ENCODE results near the gene KHNYN.
A peak's percentile ranks its signal among the peaks of the same experiment; 100 is the strongest.
"Not testable (repeated sequence)": the region's sequence is repeated elsewhere in the genome, so short reads cannot be mapped to it uniquely, and the experiment has no call there.

Gene KHNYN

DNA sequence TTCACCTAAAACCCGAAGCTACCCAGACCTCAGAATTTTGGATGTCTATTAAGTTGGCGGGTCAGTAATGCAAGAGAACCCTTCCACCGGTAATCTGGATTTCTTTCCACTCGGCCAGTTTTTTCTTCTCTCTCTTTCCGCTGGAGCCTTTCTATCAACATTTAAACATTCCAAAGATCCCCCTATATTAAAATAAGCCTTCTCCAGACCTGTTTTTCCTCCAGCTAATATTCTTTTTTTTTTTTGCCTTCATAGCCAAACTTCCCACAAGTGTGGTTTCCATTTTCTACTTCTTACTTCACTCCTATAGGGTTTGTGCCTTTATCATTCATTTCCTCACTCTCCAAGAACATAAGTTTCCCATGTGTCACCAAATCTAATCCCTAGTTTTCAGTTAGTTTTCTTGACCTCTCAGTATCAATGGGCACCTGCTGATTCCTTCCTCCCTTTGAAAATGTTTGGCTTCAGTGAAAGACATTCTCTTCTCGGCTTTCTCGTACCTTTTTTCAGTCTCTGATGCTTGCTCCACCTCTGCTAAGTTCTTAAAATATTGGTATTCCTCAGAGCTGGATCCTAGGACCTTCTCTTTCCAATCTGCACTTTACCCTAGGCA is 13.4 kb downstream of the KHNYN start:
- H3K9ac ChIP-seq (ENCODE audit: low read depth, low read length), result peak overlapping the region; percentile 88
- H3K4me1 ChIP-seq (ENCODE audit: insufficient read depth, low read length), result no peaks in the 10 kb centered on the region
- H3K36me3 ChIP-seq (ENCODE audit: insufficient read depth, low read length), result peaks cover 9% of the 10 kb centered on the region
- no peaks in the 10 kb centered on the region for H3K9me3 ChIP-seq (ENCODE audit: control insufficient read depth, insufficient read depth, low read length)

DNA sequence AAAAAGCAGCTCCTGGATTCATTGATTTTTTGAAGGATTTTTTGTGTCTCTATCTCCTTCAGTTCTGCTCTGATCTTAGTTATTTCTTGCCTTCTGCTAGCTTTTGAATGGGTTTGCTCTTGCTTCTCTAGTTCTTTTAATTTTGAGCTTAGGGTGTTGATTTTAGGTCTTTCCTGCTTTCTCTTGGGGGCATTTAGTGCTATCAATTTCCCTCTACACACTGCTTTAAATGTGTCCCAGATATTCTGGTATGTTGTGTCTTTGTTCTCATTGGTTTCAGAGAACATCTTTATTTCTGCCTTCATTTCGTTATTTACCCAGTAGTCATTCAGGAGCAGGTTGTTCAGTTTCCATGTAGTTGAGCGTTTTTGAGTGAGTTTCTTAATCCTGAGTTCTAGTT is 21.1 kb downstream of the KHNYN start:
- not testable (repeated sequence) for H3K36me3 ChIP-seq (ENCODE audit: insufficient read depth, low read length); H3K4me1 ChIP-seq (ENCODE audit: insufficient read depth, low read length); H3K9ac ChIP-seq (ENCODE audit: low read depth, low read length)
- peaks cover 10% of the 10 kb centered on the region; the same call in 1 of the 2 replicates for H3K9me3 ChIP-seq (ENCODE audit: control insufficient read depth, insufficient read depth, low read length)

DNA sequence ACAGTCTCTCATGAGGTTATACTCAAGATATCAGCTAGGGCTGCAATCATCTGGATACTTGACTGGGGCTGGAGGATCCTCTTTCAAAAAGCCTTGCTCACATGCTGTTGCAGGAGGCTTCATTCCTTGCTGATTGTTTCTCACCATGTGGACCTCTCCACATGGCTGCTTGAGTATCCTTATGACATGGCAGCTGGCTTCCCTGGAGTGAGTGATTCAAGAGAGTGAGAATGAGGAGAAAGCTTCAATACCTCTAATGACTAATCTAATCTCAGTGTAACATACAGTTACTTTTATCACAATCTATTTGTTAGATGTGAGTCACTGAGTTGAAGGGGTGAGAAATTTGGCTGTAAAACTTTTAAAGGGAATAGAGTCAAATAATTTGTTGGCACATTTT is 27.2 kb downstream of the KHNYN start:
- Histone ChIP-seq H3K36me3 (ENCODE audit: insufficient read depth, low read length) (no peaks in the 10 kb centered on the region), H3K9me3 (ENCODE audit: control insufficient read depth, insufficient read depth, low read length) (peaks cover 10% of the 10 kb centered on the region; the same call in 1 of the 2 replicates), H3K4me1 (ENCODE audit: insufficient read depth, low read length) (no peaks in the 10 kb centered on the region), H3K9ac (ENCODE audit: low read depth, low read length) (no peak overlapping the region)

DNA sequence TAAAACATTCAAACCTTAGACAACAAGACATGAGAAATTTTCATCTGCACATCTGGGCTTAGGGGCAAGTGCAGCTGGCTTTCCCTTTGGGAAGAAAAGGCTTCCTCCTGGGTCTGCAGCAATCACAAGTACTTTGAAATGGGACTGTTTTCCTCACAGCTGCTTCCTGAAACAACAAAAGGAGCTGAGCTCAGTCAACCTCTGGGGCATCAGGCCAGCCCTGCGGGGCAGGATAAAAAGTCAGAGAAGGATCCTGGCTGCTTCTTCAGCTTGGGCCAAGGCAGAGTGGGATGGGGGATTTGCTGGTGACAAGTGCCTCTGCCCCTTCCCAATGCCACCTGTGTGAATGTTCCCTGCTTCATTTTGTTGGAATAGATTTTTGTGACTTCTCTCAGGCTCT is 29.0 kb downstream of the KHNYN start:
- H3K9me3 ChIP-seq (ENCODE audit: control insufficient read depth, insufficient read depth, low read length), result peaks cover 10% of the 10 kb centered on the region; the same call in 1 of the 2 replicates
- H3K36me3 ChIP-seq (ENCODE audit: insufficient read depth, low read length), result no peaks in the 10 kb centered on the region
- H3K4me1 ChIP-seq (ENCODE audit: insufficient read depth, low read length), result no peaks in the 10 kb centered on the region
- no peak overlapping the region for H3K9ac ChIP-seq (ENCODE audit: low read depth, low read length)

DNA sequence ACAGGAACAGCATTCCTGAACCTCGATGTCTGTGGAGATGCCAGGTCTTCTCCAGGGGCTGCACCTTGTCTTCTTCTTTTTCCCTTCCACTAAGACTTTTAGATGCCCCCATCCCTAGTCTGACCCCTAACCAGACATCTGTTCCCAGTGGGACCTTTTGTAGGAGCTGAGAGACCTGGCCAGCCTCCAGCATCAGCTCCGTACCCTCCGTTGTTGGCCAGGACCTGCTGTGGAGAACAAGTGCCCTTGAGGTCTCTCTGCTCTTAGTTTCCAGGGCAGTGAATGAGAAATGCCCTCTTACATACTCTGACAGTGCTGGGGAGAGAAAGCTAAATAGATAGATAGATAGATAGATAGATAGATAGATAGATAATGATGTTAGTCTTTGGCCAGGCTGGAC is 29.6 kb downstream of the KHNYN start:
- Histone ChIP-seq H3K4me1 (ENCODE audit: insufficient read depth, low read length) (no peaks in the 10 kb centered on the region), H3K9me3 (ENCODE audit: control insufficient read depth, insufficient read depth, low read length) (peaks cover 8% of the 10 kb centered on the region; the same call in 1 of the 2 replicates), H3K9ac (ENCODE audit: low read depth, low read length) (no peak overlapping the region), H3K36me3 (ENCODE audit: insufficient read depth, low read length) (no peaks in the 10 kb centered on the region)

DNA sequence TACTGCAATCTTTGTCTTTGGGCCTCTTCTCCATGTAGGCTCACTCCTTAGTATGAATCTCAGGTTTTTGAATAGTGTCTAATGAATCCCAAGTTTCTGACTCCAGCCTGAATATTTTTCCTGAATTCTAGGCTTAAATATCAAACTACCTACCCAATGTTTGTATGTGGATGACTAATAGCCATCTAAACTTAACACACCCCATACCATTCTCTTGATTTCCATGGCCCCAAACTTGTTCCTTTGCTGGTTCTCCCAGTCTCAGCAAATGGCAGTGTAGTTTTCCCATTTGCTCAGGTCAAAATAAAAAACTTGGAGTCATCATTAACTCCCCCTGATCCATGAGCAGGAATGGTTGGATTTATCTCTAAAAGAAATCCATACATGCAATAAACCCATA is 31.6 kb downstream of the KHNYN start:
- Histone ChIP-seq H3K36me3 (ENCODE audit: insufficient read depth, low read length) (no peaks in the 10 kb centered on the region), H3K9ac (ENCODE audit: low read depth, low read length) (no peak overlapping the region), H3K9me3 (ENCODE audit: control insufficient read depth, insufficient read depth, low read length) (no peaks in the 10 kb centered on the region)

DNA sequence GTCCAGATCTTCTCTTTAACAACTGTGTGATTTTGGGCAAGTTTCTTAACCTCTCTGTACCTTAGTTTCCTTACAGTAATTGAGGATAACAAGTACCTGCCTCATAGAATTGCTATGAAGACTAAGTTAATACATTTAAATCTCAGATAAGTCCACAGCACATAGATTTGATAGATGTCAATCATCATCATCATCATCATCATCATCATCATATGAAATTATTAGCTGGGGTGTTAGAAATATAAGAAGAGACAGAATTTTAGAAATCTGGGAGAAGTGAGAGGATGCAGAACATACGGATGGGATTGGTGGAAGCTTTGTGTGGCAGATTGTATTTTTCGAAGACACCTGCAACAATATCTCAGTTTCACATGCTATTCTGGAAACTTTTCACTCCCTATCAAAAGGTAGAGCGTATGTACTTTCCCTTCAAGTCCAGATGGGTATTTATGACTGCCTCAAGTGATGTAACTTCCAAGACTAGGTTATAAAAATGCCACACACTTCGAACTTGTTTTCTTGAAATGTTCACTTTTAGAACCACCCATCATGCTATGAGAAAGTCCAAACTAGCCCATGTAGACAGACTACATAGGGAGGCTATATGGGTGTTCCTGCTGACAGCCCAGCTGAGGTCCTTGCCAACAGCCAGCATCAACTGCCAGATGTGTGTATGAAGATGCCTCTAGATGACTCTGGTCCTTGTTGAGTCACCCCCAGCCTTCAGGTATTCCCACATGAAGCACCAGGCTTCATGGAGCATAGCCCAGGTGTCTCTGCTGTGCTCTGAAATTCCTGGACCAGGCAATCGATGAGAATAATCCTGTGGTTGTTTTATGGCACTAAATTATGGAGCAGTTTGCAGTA is 33.5 kb downstream of the KHNYN start:
- Histone ChIP-seq H3K36me3 (ENCODE audit: insufficient read depth, low read length) (no peaks in the 10 kb centered on the region), H3K9me3 (ENCODE audit: control insufficient read depth, insufficient read depth, low read length) (no peaks in the 10 kb centered on the region), H3K4me1 (ENCODE audit: insufficient read depth, low read length) (no peaks in the 10 kb centered on the region), H3K9ac (ENCODE audit: low read depth, low read length) (no peak overlapping the region)

More for the DNA sequence above, 31.6 kb downstream of the KHNYN start:
- H3K4me1 ChIP-seq (ENCODE audit: insufficient read depth, low read length), result no peaks in the 10 kb centered on the region

DNA sequence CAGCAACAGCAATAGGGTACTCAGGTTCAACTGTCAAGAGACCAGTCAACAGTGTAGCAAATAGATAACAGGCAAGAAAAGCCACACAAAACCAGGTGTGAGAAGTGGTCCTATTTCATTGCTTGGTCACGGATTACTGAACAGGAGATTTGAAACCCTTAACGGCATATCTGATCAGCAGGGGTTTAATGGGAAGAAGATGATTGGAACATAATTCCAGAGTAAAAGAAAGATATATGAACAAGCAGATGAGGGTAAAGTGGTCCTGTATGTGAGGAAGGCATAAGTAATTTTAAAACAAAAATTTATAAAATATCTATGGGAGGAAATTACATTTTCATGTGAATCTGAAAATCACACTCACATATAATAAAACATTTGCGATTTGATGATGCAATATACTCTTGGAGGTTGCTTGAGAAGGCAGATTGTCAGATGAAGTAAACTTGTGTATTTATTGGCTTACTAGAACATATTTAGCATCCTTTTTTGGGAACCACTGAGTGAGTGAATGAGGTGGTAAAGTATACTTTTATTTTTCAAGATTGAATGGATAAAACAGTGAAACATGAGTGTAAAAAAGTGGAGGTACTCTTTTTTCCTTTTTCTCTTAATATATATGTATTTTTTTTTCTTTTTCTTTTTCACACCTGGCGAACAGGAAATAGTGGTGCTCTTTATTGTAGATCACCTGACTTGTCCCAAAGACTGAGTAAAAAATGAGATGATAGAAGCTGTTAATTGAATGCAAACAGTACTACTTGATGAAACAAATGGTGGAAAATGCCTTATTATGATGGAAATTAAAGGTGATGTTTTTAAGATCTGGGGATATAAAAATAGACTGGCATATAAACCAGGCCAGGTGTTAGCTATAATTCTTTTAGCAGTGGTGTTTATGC is 34.4 kb downstream of the KHNYN start:
- Histone ChIP-seq H3K9me3 (ENCODE audit: control insufficient read depth, insufficient read depth, low read length) (no peaks in the 10 kb centered on the region), H3K9ac (ENCODE audit: low read depth, low read length) (no peak overlapping the region), H3K36me3 (ENCODE audit: insufficient read depth, low read length) (no peaks in the 10 kb centered on the region)

DNA sequence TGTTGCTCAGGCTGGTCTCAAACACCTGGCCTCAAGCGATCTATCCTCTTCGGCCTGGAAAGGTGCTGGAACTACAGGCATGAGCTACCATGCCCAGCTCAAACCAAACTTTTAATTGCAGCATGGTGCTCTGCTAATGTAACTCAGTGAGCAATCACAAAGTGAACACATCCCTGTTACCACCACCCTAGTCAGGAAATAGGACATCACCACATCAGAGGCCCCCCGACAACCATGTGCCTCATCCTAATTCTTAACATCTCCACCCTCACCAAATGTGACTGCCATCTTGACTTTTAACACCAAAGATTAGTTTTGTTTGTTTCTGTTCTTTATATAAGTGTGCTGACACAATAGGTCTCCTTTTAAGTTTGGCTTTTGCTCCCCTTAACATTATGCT is 35.6 kb downstream of the KHNYN start:
- no peaks in the 10 kb centered on the region for H3K4me1 ChIP-seq (ENCODE audit: insufficient read depth, low read length)
- no peak overlapping the region for H3K9ac ChIP-seq (ENCODE audit: low read depth, low read length)
- no peaks in the 10 kb centered on the region for H3K36me3 ChIP-seq (ENCODE audit: insufficient read depth, low read length)
- no peaks in the 10 kb centered on the region for H3K9me3 ChIP-seq (ENCODE audit: control insufficient read depth, insufficient read depth, low read length)

More for the DNA sequence above, 34.4 kb downstream of the KHNYN start:
- no peaks in the 10 kb centered on the region for H3K4me1 ChIP-seq (ENCODE audit: insufficient read depth, low read length)

DNA sequence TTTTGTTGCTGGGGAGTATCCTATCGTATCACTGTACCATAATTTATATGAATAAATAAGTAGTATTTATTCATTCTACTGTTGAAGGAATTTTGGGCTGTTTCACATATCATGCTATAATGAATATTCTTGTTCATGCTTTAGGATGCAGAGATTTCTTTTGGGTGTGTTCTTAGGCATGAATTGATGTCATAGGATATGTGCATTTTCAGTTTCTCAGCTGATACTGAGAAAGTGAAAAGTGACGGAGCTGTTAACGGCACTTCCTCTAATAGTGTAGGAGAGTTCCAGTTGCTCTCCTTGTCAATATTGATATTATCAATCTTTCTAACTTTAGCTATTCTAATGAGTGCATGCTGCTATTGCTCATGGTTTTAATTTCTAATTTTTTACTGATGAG is 36.1 kb downstream of the KHNYN start:
- no peaks in the 10 kb centered on the region for H3K4me1 ChIP-seq (ENCODE audit: insufficient read depth, low read length)
- no peak overlapping the region for H3K9ac ChIP-seq (ENCODE audit: low read depth, low read length)
- no peaks in the 10 kb centered on the region for H3K9me3 ChIP-seq (ENCODE audit: control insufficient read depth, insufficient read depth, low read length)
- H3K36me3 ChIP-seq (ENCODE audit: insufficient read depth, low read length), result no peaks in the 10 kb centered on the region

DNA sequence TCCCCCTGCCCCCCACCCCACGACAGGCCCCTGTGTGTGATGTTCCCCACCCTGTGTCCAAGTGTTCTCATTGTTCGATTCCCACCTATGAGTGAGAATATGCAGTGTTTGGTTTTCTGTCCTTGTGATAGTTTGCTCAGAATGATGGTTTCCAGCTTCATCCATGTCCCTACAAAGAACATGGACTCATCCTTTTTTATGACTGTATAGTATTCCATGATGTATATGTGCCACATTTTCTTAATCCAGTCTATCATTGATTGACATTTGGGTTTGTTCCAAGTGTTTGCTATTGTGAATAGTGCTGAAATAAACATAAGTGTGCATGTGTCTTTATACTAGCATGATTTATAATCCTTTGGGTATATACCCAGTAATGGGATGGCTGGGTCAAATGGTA is 40.7 kb downstream of the KHNYN start:
- not testable (repeated sequence) for H3K9ac ChIP-seq (ENCODE audit: low read depth, low read length); H3K36me3 ChIP-seq (ENCODE audit: insufficient read depth, low read length); H3K4me1 ChIP-seq (ENCODE audit: insufficient read depth, low read length); H3K9me3 ChIP-seq (ENCODE audit: control insufficient read depth, insufficient read depth, low read length)

DNA sequence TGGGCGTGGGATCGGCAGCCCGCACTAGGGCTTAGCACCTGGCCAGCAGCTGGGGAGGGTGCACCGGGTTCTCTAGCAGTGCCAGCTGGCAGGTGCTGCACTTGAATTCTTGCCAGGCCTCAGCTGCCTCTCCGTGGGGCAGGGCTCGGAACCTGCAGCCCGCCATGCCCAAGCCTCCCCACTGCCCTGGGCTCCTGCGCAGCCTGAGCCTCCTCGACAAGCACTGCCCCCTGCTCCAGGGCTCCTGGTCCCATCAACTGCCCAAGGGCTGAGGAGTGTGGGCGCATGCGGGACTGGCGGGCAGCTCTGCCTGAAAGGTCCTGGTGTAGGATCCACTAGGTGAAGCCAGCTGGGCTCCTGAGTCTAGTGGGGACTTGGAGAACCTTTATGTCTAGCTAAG is 43.5 kb downstream of the KHNYN start:
- H3K4me1 ChIP-seq (ENCODE audit: insufficient read depth, low read length), result no peaks in the 10 kb centered on the region
- no peaks in the 10 kb centered on the region for H3K9me3 ChIP-seq (ENCODE audit: control insufficient read depth, insufficient read depth, low read length)
- peaks cover under 1% of the 10 kb centered on the region; the same call in 1 of the 2 replicates for H3K36me3 ChIP-seq (ENCODE audit: insufficient read depth, low read length)

DNA sequence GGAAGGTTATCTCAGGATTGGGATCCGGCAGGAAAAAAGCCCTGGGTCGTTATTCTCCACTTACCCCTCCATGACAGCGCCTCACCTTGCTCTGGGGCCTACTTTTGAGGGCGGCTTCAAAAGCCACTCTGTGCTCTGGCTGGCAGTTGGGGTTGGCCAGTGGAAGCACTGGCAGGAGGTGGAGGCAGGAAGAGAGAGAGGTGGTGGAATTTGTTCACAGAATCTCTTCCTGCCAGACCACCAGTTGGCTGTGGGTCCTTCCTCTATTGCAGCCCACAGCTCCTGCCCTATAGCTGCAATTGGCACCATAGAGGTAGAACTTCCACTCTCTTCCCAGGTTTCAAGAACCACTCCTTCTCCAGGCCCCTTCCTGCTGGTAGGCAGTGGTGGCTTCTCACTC is 45.5 kb downstream of the KHNYN start:
- Histone ChIP-seq H3K4me1 (ENCODE audit: insufficient read depth, low read length) (no peaks in the 10 kb centered on the region), H3K9me3 (ENCODE audit: control insufficient read depth, insufficient read depth, low read length) (no peaks in the 10 kb centered on the region), H3K9ac (ENCODE audit: low read depth, low read length) (no peak overlapping the region), H3K36me3 (ENCODE audit: insufficient read depth, low read length) (peaks cover 3% of the 10 kb centered on the region; the same call in 1 of the 2 replicates)

More for the DNA sequence above, 43.5 kb downstream of the KHNYN start:
- H3K9ac ChIP-seq (ENCODE audit: low read depth, low read length), result no peak overlapping the region

DNA sequence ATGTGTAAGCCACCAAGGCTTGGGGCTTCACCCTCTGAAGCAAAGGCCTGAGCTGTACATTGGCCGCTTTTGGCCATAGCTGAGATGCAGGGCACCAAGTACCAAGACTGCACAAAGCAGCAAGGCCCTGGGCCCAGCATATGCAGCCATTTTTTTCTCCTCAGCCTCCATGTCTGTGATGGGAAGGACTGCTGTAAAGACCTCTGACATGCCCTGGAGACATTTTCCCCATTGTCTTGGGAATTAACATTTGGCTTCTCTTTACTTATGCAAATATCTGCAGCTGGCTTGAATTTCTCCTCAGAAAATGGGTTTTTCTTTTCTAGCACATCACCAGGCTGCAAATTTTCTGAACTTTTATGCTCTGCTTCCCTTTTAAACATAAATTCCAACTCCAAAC is 50.2 kb downstream of the KHNYN start:
- not testable (repeated sequence) for H3K9me3 ChIP-seq (ENCODE audit: control insufficient read depth, insufficient read depth, low read length); H3K4me1 ChIP-seq (ENCODE audit: insufficient read depth, low read length); H3K9ac ChIP-seq (ENCODE audit: low read depth, low read length); H3K36me3 ChIP-seq (ENCODE audit: insufficient read depth, low read length)

Data from ES-I3 (cell line).